Measurements from ENCODE around the gene CD47.
A peak's percentile ranks its signal among the peaks of the same experiment; 100 is the strongest.

The CD47 gene

DNA sequence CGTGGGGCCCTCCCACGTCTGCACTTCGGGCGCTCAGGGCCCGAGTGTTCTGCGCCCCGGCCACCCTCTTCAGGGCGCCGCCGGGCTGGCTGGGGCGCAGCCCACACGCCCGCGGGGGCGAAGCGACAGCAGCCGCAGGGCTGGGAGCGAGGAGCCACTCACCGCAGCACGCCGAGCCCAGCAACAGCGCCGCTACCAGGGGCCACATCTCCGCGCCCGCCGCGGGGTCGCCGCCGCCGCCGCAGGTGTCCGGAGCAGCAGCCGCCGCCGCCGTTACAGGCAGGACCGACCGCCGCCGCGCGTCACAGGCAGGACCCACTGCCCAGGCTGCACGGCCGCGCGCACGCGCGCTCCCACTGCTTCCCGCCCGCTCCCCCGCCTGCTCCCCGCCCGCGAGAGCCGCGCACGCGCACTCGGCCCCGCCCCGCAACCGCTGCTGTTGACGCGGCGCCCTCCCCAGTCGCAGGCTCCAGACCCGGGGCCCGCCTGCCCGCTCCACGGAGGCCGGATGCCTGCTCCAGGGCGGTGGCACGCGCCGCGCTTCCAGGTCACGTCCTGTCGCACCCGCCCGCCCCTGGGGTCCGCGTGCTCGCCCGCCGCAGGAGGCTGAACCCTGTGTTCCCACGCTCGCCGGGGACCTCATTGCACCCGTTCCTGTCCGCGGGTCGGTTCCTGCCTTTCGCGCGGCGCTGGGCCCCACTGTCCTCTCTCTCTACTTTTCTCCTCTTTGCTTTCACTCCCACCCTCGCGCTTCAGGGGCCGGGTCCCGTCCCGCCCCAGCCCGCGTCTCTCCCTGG lies at the start of gene CD47:
CD47 (minus strand) TSS at position 331 of the 797 bp plus-strand sequence; CDS start at position 208, 123 bp downstream.
- no peaks in the 10 kb centered on the region for H3K9me3 Mint-ChIP-seq (ENCODE audit: low read depth)
- H3K36me3 Mint-ChIP-seq: peaks cover 3% of the 10 kb centered on the region
- H3K4me3 Mint-ChIP-seq: peak within 1 kb of the TSS; percentile 90
- no peaks in the 10 kb centered on the region for H3K27me3 Mint-ChIP-seq
- peak within 1 kb of the TSS; percentile 99 for H3K27ac Mint-ChIP-seq
- peaks cover 34% of the 10 kb centered on the region for H3K4me1 Mint-ChIP-seq (ENCODE audit: low read depth)

DNA sequence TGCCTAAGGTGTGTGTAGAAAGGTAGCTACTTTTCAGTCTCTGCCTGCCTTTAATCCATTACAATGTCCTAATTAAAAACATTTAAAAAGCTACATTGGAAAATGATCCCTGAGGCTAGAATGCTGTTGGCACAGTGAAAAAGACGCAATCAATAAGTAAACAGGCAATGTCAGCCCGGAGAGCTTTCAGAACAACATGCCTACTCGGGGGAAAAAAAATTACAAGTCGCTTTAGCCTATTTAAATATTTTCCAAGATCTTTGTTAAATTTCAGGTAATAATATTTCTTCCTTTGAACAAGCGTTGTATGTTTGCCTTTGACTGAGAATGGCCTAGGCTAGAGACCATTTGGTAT lies 46.6 kb upstream of the CD47 start:
- H3K36me3 Mint-ChIP-seq: peaks cover 51% of the 10 kb centered on the region
- peaks cover 65% of the 10 kb centered on the region for H3K4me1 Mint-ChIP-seq (ENCODE audit: low read depth)
- H3K9me3 Mint-ChIP-seq (ENCODE audit: low read depth): peaks cover 3% of the 10 kb centered on the region
- no peak overlapping the region for H3K4me3 Mint-ChIP-seq
- H3K27me3 Mint-ChIP-seq: no peaks in the 10 kb centered on the region
- no peak overlapping the region for H3K27ac Mint-ChIP-seq

- peak overlapping the region; percentile 72 for H3K27ac Mint-ChIP-seq
- H3K9me3 Mint-ChIP-seq (ENCODE audit: low read depth): peaks cover 3% of the 10 kb centered on the region
- H3K4me3 Mint-ChIP-seq: peak overlapping the region; percentile 46
- peaks cover 57% of the 10 kb centered on the region for H3K36me3 Mint-ChIP-seq
- H3K4me1 Mint-ChIP-seq (ENCODE audit: low read depth): peaks cover 66% of the 10 kb centered on the region
- no peaks in the 10 kb centered on the region for H3K27me3 Mint-ChIP-seq
These were observed 46.0 kb upstream of the CD47 start for GRCh38 chr3:108136561-108137459.

GRCh38 chr3:108134555-108134880 lies 43.7 kb upstream of the CD47 start:
- Mint-ChIP-seq H3K27ac (peak overlapping the region; percentile 95), H3K36me3 (peaks cover 60% of the 10 kb centered on the region), H3K9me3 (ENCODE audit: low read depth) (no peaks in the 10 kb centered on the region), H3K4me1 (ENCODE audit: low read depth) (peaks cover 82% of the 10 kb centered on the region), H3K27me3 (no peaks in the 10 kb centered on the region), H3K4me3 (peak overlapping the region; percentile 73)

DNA sequence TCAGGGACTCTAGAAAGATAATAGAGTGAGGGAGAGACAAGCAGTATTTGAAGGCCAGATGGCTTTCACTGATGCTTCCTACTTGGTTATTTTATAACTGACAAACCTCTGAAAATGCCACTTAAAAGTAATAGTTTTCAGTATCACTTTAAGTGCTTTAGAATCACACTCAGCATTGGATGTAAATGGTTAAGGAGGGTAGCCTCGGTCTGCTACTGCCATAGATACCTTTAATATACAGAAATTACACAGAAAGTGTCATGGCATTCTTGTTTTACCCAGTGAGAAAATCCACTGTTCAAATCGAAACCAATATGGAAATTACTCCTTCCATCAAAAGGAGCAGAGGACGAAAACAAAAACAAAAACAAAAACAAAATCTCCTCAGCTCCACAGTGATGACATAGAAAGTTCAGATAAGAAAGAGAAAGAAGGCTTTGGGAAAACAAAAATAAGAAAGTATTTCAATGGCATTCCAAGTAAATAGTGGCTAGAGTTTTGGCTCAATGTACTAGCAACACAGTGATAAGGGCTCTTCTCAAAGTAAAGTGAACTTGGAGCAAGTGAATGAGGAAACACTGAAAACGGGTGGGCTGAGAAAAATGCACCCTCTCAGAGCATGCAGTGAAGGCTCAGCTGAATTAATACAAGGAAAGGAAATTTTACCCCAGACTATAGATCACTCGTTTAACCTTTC lies 43.2 kb upstream of the CD47 start:
- Mint-ChIP-seq H3K27ac (peak overlapping the region; percentile 95), H3K36me3 (peaks cover 63% of the 10 kb centered on the region), H3K27me3 (no peaks in the 10 kb centered on the region), H3K9me3 (ENCODE audit: low read depth) (no peaks in the 10 kb centered on the region), H3K4me1 (ENCODE audit: low read depth) (peaks cover 84% of the 10 kb centered on the region), H3K4me3 (peak overlapping the region; percentile 73)

- H3K27ac Mint-ChIP-seq: peak overlapping the region; percentile 95
- peaks cover 92% of the 10 kb centered on the region for H3K4me1 Mint-ChIP-seq (ENCODE audit: low read depth)
- peaks cover 68% of the 10 kb centered on the region for H3K36me3 Mint-ChIP-seq
- H3K4me3 Mint-ChIP-seq: peak overlapping the region; percentile 73
- H3K9me3 Mint-ChIP-seq (ENCODE audit: low read depth): peaks cover 7% of the 10 kb centered on the region
- no peaks in the 10 kb centered on the region for H3K27me3 Mint-ChIP-seq
These were observed 42.2 kb upstream of the CD47 start for GRCh38 chr3:108133048-108133369.

GRCh38 chr3:108131475-108132134 lies 40.8 kb upstream of the CD47 start:
- H3K27ac Mint-ChIP-seq: peak overlapping the region; percentile 95

GRCh38 chr3:108130701-108131474 lies 40.1 kb upstream of the CD47 start:
- peak overlapping the region; percentile 73 for H3K4me3 Mint-ChIP-seq
- H3K27ac Mint-ChIP-seq: peak overlapping the region; percentile 95
- no peaks in the 10 kb centered on the region for H3K27me3 Mint-ChIP-seq
- peaks cover 62% of the 10 kb centered on the region for H3K36me3 Mint-ChIP-seq
- H3K4me1 Mint-ChIP-seq (ENCODE audit: low read depth): peaks cover 90% of the 10 kb centered on the region
- H3K9me3 Mint-ChIP-seq (ENCODE audit: low read depth): peaks cover 7% of the 10 kb centered on the region

More at GRCh38 chr3:108131475-108132134, 40.8 kb upstream of the CD47 start:
- peaks cover 7% of the 10 kb centered on the region for H3K9me3 Mint-ChIP-seq (ENCODE audit: low read depth)
- peaks cover 67% of the 10 kb centered on the region for H3K36me3 Mint-ChIP-seq
- peaks cover 94% of the 10 kb centered on the region for H3K4me1 Mint-ChIP-seq (ENCODE audit: low read depth)
- H3K4me3 Mint-ChIP-seq: peak overlapping the region; percentile 73
- H3K27me3 Mint-ChIP-seq: no peaks in the 10 kb centered on the region

DNA sequence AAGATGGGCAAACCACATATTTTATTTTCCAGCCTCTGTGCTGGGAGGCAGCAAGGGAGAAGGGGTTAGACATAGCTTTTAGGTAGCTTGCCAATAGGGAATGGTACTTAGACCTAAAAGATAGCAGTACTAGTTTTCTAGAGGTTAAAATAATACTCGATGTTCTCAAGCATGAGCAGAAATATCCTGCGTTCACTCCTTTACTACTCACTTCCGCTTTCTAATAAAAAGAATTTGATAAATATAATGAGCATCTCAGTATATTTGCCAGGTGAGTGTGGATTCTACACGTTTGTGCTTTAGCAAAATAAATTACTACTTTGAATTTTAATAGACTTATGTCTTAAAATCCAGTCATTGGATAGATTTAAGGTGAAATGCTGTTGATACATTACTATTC lies 39.4 kb upstream of the CD47 start:
- Mint-ChIP-seq H3K36me3 (peaks cover 59% of the 10 kb centered on the region), H3K4me3 (peak overlapping the region; percentile 73), H3K27me3 (no peaks in the 10 kb centered on the region), H3K27ac (peak overlapping the region; percentile 95), H3K9me3 (ENCODE audit: low read depth) (peaks cover 7% of the 10 kb centered on the region), H3K4me1 (ENCODE audit: low read depth) (peaks cover 86% of the 10 kb centered on the region)

- Mint-ChIP-seq H3K4me1 (ENCODE audit: low read depth) (peaks cover 80% of the 10 kb centered on the region), H3K36me3 (peaks cover 42% of the 10 kb centered on the region), H3K4me3 (peak overlapping the region; percentile 96), H3K9me3 (ENCODE audit: low read depth) (peaks cover 7% of the 10 kb centered on the region), H3K27ac (peak overlapping the region; percentile 97), H3K27me3 (no peaks in the 10 kb centered on the region)
These were observed 36.6 kb upstream of the CD47 start for GRCh38 chr3:108127301-108127988.

DNA sequence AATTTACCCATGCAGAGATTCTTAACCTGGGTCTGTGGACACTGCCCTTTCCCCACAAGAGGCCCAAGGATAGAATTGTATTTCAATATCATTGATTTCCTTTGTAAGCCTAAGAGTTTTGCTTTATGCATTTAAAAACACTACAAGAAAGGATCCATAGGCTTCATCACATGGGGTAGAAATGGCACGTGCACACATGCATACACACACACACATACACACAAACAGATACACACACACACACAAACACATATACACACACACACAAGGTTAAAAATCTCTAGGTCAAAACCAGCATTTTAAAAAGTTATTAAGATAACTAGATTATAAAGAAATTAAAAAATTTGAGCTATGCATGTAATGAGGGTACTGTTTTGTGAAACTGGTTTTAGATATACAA lies 35.5 kb upstream of the CD47 start:
- Mint-ChIP-seq H3K4me3 (peak overlapping the region; percentile 96), H3K27ac (peak overlapping the region; percentile 100), H3K36me3 (peaks cover 31% of the 10 kb centered on the region), H3K9me3 (ENCODE audit: low read depth) (peaks cover 7% of the 10 kb centered on the region), H3K4me1 (ENCODE audit: low read depth) (peaks cover 76% of the 10 kb centered on the region), H3K27me3 (no peaks in the 10 kb centered on the region)

GRCh38 chr3:108125550-108126071 lies 34.8 kb upstream of the CD47 start:
- peak overlapping the region; percentile 96 for H3K4me3 Mint-ChIP-seq
- peaks cover 74% of the 10 kb centered on the region for H3K4me1 Mint-ChIP-seq (ENCODE audit: low read depth)
- H3K36me3 Mint-ChIP-seq: peaks cover 29% of the 10 kb centered on the region
- no peaks in the 10 kb centered on the region for H3K27me3 Mint-ChIP-seq
- peaks cover 7% of the 10 kb centered on the region for H3K9me3 Mint-ChIP-seq (ENCODE audit: low read depth)
- H3K27ac Mint-ChIP-seq: peak overlapping the region; percentile 100

GRCh38 chr3:108125153-108125543 lies 34.3 kb upstream of the CD47 start:
- H3K9me3 Mint-ChIP-seq (ENCODE audit: low read depth): peaks cover 7% of the 10 kb centered on the region
- H3K4me1 Mint-ChIP-seq (ENCODE audit: low read depth): peaks cover 72% of the 10 kb centered on the region
- H3K27ac Mint-ChIP-seq: peak overlapping the region; percentile 100
- H3K4me3 Mint-ChIP-seq: peak overlapping the region; percentile 96
- no peaks in the 10 kb centered on the region for H3K27me3 Mint-ChIP-seq
- peaks cover 29% of the 10 kb centered on the region for H3K36me3 Mint-ChIP-seq

All from activated naive CD8-positive, alpha-beta T cell (primary cell).